ENCODE measurements around the gene GAREM1. TPM values are rescaled to one million over a fixed set of nuclear protein-coding genes. Genes with fewer than 3 reads are reported as not detected.
"Not testable (repeated sequence)": the region's sequence is repeated elsewhere in the genome, so short reads cannot be mapped to it uniquely, and the experiment has no call there.

Gene GAREM1
- polyA plus RNA-seq, 1 donor = 8.1 TPM

GRCh38 chr18:32366586-32367538 is 103.8 kb downstream of the GAREM1 start:
- no peak for DNase-seq

DNA sequence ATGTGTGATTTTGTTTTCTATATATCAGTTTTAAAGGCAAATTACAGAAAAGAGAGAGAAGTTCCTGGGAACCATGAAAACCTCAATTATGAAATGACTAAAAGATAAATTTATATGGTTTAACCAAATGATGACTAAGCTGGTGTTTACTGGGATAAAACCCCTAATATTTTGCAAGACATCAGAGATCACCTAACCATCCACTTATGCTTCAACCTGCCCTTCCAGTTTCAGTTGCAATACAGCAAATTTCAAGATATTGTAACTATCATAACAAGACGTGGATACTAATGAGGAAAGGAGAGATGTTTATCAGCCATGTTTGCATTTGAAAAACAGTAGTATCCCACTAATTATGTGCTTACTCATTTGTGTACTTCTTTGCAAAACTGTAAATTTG is 108.2 kb downstream of the GAREM1 start:
- no peak for DNase-seq

DNA sequence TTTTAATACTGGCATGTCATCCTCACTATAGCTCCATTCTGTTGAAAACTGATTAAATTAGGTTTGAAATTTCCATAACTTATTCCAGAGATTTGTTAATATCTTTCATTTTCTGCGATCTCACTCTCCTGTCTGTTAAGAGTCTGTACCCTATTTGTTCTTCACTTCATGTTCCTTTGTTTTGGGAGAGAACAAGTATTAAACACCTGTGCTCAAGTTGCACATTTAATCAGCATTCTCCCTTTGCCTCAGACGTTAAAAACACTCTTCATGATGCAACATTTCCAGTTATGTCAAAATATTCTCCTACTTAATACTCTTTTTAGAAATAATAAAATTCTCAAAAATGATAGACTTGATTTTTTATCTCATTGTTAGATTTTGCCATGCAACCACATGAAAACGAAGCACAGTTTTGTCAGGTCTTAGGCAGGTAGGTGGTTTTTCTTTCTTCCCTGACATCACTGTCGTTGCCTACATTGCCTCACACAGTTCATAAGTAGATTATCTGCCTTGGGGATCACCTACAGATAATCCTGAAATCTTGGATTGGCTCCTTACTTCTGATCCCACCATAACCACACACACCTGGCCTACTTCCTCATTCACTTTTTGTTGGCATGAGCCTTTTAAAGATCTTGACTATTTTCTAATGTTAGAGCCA is 109.9 kb downstream of the GAREM1 start:
- no peak for DNase-seq

DNA sequence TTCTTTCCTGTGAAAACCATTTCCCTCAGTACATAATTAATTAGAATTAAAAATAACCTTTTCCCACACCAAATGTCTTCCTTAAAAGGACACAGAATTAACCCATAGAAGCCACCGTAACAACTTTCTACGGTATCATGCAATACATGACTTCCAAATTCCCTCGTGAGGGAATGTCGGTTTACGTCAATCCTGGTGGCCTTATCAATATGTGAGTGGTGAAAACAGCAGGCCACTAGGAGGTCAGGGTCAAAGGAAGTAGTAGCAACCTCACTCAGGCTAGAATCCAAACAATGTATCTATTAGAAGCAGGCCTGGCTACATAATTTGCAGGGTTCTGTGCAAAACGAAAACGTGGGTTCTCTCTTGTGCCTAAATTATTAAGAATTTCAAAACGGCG is 112.2 kb downstream of the GAREM1 start:
- no peak for DNase-seq

DNA sequence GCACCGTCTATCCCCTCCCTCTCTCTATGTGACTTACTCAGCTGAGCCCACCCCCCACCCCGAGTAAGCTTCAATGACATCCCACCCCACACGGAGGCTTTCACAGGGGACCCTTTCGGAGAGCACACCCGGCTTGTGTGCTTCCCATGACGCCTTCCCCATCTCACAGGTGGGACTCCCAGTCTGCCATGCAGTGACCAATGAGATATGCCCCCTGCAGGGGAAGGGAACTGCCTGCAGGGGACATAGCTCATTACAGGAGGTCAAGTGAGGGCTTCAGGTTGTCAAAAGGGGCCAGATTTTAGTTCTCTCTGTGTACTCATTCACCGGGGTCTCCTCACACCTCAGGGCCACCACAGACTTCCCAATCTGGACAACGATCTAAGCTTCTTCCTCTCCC is 112.6 kb downstream of the GAREM1 start:
- no peak for DNase-seq

GRCh38 chr18:32355896-32356295 is 114.8 kb downstream of the GAREM1 start:
- no peak for DNase-seq

DNA sequence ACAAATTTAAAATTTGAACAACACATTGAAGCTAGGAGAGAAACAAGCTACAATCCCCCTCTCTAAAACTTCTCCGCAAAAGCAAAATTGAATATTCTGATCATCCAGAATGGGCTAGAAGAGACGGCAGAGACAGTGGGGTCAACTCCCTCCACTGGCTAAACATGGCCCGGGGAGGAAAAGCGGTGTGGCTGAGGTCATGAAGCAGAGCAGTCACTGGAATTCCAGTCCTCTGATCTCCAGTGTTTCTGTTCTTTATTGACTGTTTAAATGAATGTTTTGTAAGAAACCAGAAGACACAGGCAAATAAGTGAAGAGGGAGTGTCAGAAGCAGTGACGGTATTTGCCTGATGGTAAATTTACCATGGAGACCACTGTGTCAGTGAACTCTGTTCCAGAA is 116.2 kb downstream of the GAREM1 start:
- no peak for DNase-seq

GRCh38 chr18:32353257-32353656 is 117.4 kb downstream of the GAREM1 start:
- DNase-seq = no peak

- no peak for DNase-seq
Observed at GRCh38 chr18:32351032-32351431, 119.7 kb downstream of the GAREM1 start.

DNA sequence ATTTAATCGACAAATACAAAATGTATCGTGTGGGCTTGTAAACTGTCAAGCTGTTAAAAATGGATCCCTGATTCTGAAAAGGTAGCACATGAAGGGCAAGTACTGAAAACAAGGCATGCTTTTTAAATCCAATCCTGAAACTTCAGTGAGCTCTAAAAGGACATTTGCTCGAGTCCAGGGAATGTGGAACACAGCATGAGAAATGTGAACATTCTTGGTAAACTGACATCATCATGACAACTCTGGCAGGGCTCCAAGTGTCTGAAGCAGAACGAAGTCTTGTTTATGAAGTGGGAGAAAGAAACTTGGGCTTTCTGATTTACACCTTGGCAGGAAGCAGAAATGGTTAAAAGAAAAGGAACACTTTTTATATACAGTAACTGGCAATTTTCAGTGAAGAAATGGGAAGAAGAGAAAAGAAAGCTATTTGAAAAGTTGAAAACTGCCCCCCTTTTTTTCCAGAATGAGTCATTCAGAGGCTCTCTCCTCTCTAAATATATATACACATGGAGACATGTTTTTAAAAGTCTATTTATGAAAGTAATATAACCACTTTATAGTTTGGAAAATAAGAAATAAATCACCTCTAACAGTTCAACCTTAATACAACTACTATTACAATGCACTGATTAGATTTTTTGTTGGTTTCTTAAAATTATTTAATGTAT is 120.8 kb downstream of the GAREM1 start:
- peak; percentile 92 for DNase-seq

DNA sequence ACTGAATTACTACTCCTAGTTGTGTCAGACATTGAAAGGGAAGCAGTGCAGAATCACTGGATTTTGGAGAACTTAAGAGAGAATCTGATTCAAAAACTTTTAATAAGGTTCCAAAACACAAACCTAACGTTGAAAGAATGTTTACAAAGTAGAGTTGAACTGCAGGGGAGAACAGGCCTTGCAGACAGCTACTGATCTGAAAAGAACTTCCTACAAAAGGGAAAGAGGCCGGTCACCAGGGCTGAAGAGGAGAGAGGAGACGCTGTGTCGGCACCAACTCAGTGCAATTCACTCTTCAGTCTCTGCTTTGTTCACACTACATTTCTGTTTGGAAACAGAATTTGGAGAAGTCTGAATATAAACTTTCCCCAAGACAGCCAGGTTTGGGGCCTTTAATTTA is 124.0 kb downstream of the GAREM1 start:
- DNase-seq = no peak

DNA sequence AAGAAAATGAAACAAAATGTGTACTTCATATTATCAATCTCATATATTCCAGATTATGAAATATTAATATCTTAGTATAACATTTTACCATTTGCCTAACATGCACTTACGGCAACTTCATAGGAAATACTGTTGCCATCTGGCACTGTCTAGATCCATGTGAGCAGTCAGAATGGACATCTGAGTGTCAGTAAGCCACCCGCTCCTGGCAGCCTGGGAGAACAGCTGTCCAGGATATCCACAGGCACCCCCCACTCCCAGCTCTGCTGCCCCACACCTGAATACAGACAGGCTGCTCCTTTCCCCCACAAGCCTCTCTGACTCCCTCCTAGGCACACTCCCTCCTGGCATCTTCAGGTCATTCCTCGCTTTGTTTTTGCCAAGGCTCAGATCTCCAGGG is 127.0 kb downstream of the GAREM1 start:
- DNase-seq = no peak

- DNase-seq = not testable (repeated sequence)
Observed at GRCh38 chr18:32341112-32341511, 129.6 kb downstream of the GAREM1 start.

GRCh38 chr18:32339045-32339444 is 131.6 kb downstream of the GAREM1 start:
- no peak for DNase-seq

DNA sequence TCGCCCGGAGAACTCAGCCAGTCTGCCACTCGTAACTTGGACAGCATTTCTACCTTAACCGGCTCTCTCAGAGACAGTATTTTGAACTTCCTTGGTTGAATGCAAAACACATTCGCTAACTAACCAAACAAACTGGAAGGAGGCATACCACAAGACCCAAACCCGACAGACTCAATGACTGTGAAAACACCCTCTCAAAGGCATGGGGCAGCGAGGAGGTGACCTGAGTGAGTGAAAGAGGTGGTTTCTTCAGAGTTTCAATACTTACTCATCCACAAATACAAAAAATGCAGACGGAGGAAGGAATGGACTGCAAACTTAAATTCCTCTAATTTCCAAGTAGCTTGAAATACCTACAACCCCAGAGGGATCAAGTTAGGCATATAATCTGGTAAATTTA is 132.9 kb downstream of the GAREM1 start:
- DNase-seq = no peak

DNA sequence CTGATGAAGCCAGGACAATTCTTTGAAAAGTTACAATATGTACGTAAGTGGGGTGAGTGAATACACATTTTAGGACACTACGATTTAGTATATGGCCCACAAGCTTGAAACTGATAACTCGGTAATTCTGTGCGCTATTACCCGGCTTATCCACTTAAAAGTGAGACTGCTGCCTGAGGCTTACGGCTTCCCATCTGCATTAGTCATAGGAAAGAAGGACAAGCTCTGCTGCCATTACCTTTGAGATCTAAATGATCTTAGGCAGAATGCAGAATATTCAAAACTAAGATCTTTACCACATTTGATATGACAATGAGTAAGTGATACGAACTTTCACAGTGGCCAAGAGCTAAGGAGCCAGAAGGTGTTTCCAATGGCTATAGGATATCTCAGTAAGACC is 133.3 kb downstream of the GAREM1 start:
- DNase-seq = no peak

GRCh38 chr18:32335228-32335627 is 135.5 kb downstream of the GAREM1 start:
- DNase-seq = no peak

DNA sequence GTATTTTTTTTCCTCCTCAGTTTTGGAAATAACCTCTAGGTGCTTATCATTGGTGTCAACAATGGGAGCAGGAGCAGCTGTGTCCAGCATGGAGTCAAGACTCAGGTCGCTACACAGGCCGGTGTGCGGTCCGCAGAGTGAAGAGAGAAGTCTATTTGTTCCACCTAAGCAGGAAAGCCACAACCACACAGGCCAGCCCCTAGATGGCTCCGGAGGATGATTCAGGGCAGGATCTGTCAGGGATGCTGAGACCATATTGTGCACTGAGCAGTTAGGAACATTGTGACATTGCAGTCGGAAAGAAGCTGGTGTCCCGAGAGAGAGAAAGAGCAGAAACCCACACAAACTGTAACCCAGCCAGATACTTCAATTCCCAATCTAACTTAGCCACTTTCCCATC is 136.9 kb downstream of the GAREM1 start:
- no peak for DNase-seq

DNA sequence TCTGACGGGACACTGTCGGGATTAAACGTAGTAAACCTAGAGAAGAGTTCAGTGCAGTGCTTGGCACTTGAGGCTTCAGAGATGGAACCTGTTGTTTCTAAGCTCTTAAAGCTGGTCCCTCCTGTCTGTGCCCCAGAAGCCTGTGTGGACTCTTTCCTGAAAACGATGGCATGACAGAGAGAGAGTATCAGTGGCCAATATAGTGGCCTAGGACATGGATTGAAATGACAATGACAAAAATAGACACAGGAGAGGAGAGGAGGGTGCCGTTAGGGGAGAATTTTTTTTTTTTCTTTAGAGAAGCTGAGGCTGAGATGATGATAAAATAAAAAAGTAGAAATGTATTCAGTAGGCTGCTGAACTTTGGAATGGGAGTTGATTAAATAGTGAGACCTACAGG is 138.0 kb downstream of the GAREM1 start:
- no peak for DNase-seq

GRCh38 chr18:32328974-32329373 is 141.7 kb downstream of the GAREM1 start:
- DNase-seq = no peak

DNA sequence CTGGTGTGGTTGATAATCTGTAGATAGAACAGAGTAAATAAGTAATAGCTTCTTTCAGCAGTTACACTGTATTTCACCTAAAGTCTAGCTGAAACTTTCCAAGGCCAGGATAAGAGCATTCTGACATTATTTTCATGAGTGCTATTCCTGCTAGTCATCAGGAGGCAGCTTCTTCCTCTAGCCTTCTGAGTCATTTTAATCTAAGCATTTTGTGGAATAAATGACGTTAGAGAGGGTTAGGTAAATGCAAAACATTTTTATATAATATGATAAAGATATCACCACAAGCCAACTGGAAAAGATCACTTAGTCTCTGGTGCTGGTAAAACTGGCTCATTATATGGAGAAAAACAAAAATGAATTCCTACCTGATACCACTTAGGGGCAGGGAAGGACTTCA is 142.3 kb downstream of the GAREM1 start:
- DNase-seq = no peak

DNA sequence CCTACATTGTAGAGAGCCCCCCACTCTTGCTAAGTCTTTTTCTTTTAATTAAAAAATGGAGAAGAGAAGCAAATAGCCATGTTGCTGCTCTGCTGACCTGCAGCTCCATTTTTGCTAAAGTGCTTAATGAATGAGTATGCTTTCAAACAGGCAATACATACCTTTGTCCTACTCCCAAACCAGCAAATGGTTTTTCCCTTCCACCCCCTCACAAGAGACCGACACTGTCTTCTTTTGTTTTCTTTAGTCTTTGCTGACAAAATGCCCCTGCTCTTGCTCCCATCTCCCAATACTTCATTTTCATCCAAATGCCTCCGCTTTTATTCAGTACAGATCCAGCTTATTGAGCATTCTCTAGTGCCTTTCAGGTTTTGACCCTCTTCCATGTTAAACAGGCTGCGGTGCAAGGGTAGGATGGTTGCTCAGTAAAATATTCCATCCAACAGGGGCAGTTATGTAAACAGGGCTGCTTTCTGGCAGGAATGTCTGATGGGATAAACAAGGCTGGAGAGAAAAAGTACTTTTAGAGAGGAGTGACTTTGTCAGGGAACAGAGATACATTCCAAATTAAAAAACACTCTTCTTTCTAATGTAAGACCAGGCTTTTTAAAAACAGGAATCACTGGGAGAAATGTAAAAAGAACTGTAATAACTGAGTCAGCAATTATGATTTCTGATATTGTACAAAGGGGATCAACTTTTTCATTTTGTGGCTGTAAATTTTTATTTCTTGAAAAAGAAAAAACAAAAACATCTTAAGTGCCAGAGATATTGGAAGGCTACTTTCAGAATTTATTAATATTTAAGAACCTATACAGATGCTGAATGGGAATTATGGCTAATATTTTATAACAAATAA is 144.0 kb downstream of the GAREM1 start:
- no peak for DNase-seq

All from hindlimb muscle (tissue), 1 donor.